Upper lobe of left lung (tissue), 6 donors: ENCODE measurements around the gene SELENOT. TPM values are rescaled to one million over a fixed set of nuclear protein-coding genes. Genes with fewer than 3 reads are reported as not detected.

Source experiments
- ATAC-seq, 2 donors: fragments of 200-7000 bp; cut with Tn5 transposase; one replicate each; pipeline ENCODE4 v1.9.1; 2022; ENCODE audit warnings: mild to moderate bottlenecking in 2 of 2, moderate library complexity in 2 of 2; ENCODE audit not compliant: low FRiP score in 2 of 2
- DNase-seq, 2 donors: peaks; one replicate each; pipeline ENCODE4 v3.0.0-alpha.2; 2019 to 2020
- H3K27ac ChIP-seq, 4 donors: fragments of 200-600 bp; sonication (generic); one replicate each; pipeline ENCODE4 v1.5.1; 2016 to 2019
- H3K27me3 ChIP-seq, 4 donors: fragments of 200-600 bp; sonication (generic); one replicate each; pipeline ENCODE4 v1.5.1; 2017 to 2019
- H3K36me3 ChIP-seq, 4 donors: fragments of 200-600 bp; sonication (generic); one replicate each; pipeline ENCODE4 v1.5.1; 2016 to 2019
- H3K4me1 ChIP-seq, 4 donors: fragments of 200-600 bp; sonication (generic); one replicate each; pipeline ENCODE4 v1.5.1; 2018 to 2019
- H3K4me3 ChIP-seq, 4 donors: fragments of 200-600 bp; sonication (generic); one replicate each; pipeline ENCODE4 v1.5.1; 2017 to 2019; ENCODE audit warnings: mild to moderate bottlenecking in 2 of 4, moderate library complexity in 1 of 4
- H3K9me3 ChIP-seq, 4 donors: fragments of 200-600 bp; sonication (generic); one replicate each; pipeline ENCODE4 v1.5.1; 2018 to 2019
- CTCF ChIP-seq, 6 experiments: fragments of 450-650 bp in 4 of 6; fragments of 200-600 bp in 2 of 6; sonication (generic) in 2 of 6; IDR thresholded peaks; one replicate each; pipeline ENCODE4 v1.5.1; 2016 to 2019; ENCODE audit warnings: antibody characterized with exemption in 6 of 6
- EP300 ChIP-seq, 4 donors: sonication (generic); formaldehyde crosslinking; IDR thresholded peaks; one replicate each; pipeline ENCODE4 v1.5.1; 2017; ENCODE audit warnings: antibody characterized with exemption in 4 of 4, control low read depth in 2 of 4
- POLR2A ChIP-seq, 4 donors: fragments of 450-650 bp; IDR thresholded peaks; one replicate each; pipeline ENCODE4 v1.5.1; 2016 to 2017; ENCODE audit warnings: antibody characterized with exemption in 4 of 4, mild to moderate bottlenecking in 2 of 4
- POLR2AphosphoS5 ChIP-seq, 2 donors: sonication (generic); formaldehyde crosslinking; IDR thresholded peaks; one replicate each; pipeline ENCODE4 v1.5.1; 2017; ENCODE audit warnings: antibody characterized with exemption in 2 of 2
- WGBS, 2 donors: methylation state at CpG; one replicate each; pipeline ENCODE4 v1.1.5; 2017 to 2018; 5-methylcytosine and 5-hydroxymethylcytosine counted together
- total RNA-seq, 6 donors: library from RNA; depleted of rRNA in 4 of 6; stranded (reverse); fragments of >200 nt in 4 of 6; gene quantifications; one replicate each; pipeline versions ENCODE4 v1.1.0 to v1.2.1, GENCODE V29; 2016 to 2021
- donor health status: DM: no; HTN: no; CAD: no; lungs with moderate emphysema.
- donor health status: DM: no; HTN: yes; CAD: no; lungs with severe emphysema.

Gene SELENOT
- total RNA-seq, 6 donors from 2014 or later, result 9.4 to 120 (median 90.2) TPM

- H3K36me3 ChIP-seq, result no peaks in the 10 kb centered on the region
- H3K4me1 ChIP-seq, result no peaks in the 10 kb centered on the region
- DNase-seq, result no peak
- no peaks in the 10 kb centered on the region for H3K9me3 ChIP-seq
- TF ChIP-seq POLR2AphosphoS5 (IDR thresholded peaks at IDR 0.05) (no peak), EP300 (IDR thresholded peaks at IDR 0.05) (no peak), CTCF (IDR thresholded peaks at IDR 0.05) (no peak), POLR2A (IDR thresholded peaks at IDR 0.05) (no peak)
- no peaks in the 10 kb centered on the region for H3K27me3 ChIP-seq
- no peak overlapping the region for H3K4me3 ChIP-seq
- ATAC-seq, result no peak
- H3K27ac ChIP-seq, result no peak overlapping the region
- 59 to 60% methylated on average over 5 of the region's 5 CpGs for WGBS, 2 donors
These were observed 63.0 kb downstream of the SELENOT start for GRCh38 chr3:150666167-150666566.

- Histone ChIP-seq H3K9me3 (peaks cover 0 to 11% (median 8%) of the 10 kb centered on the region in 4 donors), H3K4me3 (no peak overlapping the region), H3K27me3 (no peaks in the 10 kb centered on the region), H3K27ac (no peak overlapping the region), H3K36me3 (no peaks in the 10 kb centered on the region), H3K4me1 (no peaks in the 10 kb centered on the region)
- DNase-seq (no peak), ATAC-seq (no peak)
- TF ChIP-seq CTCF (IDR thresholded peaks at IDR 0.05) (no peak), EP300 (IDR thresholded peaks at IDR 0.05) (no peak)
- WGBS, 2 donors, result 84 to 91% methylated on average over 3 of the region's 3 CpGs
These were observed 70.8 kb downstream of the SELENOT start for GRCh38 chr3:150673966-150674365.

GRCh38 chr3:150675587-150675986, 72.5 kb downstream of the SELENOT start:
- Histone ChIP-seq H3K4me1 (no peaks in the 10 kb centered on the region), H3K27me3 (no peaks in the 10 kb centered on the region), H3K9me3 (peaks cover 0 to 11% (median 8%) of the 10 kb centered on the region in 4 donors), H3K27ac (no peak overlapping the region), H3K4me3 (no peak overlapping the region), H3K36me3 (no peaks in the 10 kb centered on the region)
- ATAC-seq (no peak), DNase-seq (no peak)
- TF ChIP-seq POLR2A (IDR thresholded peaks at IDR 0.05) (no peak), CTCF (IDR thresholded peaks at IDR 0.05) (no peak), EP300 (IDR thresholded peaks at IDR 0.05) (no peak), POLR2AphosphoS5 (IDR thresholded peaks at IDR 0.05) (no peak)

Other genes starting within 250 kb of the SELENOT start
- 10 to 100 TPM; 18.3 to 31.4 (median 25.5) TPM for gene TSC22D2, start 195.0 kb upstream of the SELENOT start, total RNA-seq
- 100 to 1,000 TPM; 160 to 459 (median 303) TPM for gene SERP1, start 56.8 kb upstream of the SELENOT start, total RNA-seq
- 100 to 1,000 TPM in 2 of 6 donors, 10 to 100 TPM in 4; 40.1 to 202 (median 78.0) TPM for gene EIF2A, start 56.5 kb upstream of the SELENOT start, total RNA-seq
- gene ERICH6, start 100.6 kb downstream of the SELENOT start, total RNA-seq, result 1 to 10 TPM in 1 of 6 donors, not detected in 5; 2.1 TPM
- 10 to 100 TPM; 17.6 to 45.0 (median 31.7) TPM for gene SIAH2, start 159.8 kb downstream of the SELENOT start, total RNA-seq